RCC 7860 (cell line): ENCODE data around the gene PLEKHM3.
"Not testable (repeated sequence)": the region's sequence is repeated elsewhere in the genome, so short reads cannot be mapped to it uniquely, and the experiment has no call there.

Source experiments
- DNase-seq: peaks from one replicate; pipeline ENCODE4 v3.0.0-alpha.2; 2015; ENCODE audit warnings: low spot score
- FAIRE-seq: peaks from 2 replicates; lab custom pipeline; 2012; peaks lifted over from hg19 to GRCh38; lab: Jason Lieb, UNC

The PLEKHM3 gene

DNA sequence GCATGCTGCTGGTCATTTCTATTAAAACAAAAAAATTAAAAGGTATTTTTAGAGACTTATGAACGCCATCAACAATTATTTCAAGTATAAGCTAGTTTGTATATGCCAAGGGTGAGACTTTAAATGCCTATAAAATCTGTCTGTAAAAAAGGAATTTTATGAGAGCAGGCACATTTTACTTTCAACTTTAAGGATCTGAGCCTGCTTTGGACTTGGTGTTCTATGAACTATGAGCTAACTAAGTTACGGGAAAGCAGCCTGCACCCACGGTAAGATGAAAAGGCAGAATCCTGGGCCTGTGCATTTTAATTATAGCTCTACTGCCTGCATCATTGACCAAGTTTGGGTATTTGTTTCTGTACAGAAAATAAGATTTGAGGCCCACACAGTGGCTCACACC, 95.4 kb downstream of the PLEKHM3 start:
- DNase-seq (no peak), FAIRE-seq (no peak)

GRCh38 chr2:207928079-207928478, 97.2 kb downstream of the PLEKHM3 start:
- DNase-seq: no peak
- no peak for FAIRE-seq

GRCh38 chr2:207926989-207927300, 98.4 kb downstream of the PLEKHM3 start:
- FAIRE-seq (no peak), DNase-seq (no peak)

- FAIRE-seq (no peak), DNase-seq (peak; percentile 15)
Observed at GRCh38 chr2:207926133-207926988, 99.0 kb downstream of the PLEKHM3 start.

GRCh38 chr2:207925601-207926000, 99.7 kb downstream of the PLEKHM3 start:
- FAIRE-seq (no peak), DNase-seq (no peak)

- no peak for FAIRE-seq
- DNase-seq: no peak
Observed at GRCh38 chr2:207921606-207922005, 103.7 kb downstream of the PLEKHM3 start.

- DNase-seq: no peak
- no peak for FAIRE-seq
Observed at GRCh38 chr2:207920721-207921120, 104.6 kb downstream of the PLEKHM3 start.

GRCh38 chr2:207920321-207920720, 105.0 kb downstream of the PLEKHM3 start:
- FAIRE-seq (no peak), DNase-seq (no peak)

GRCh38 chr2:207919164-207919919, 106.0 kb downstream of the PLEKHM3 start:
- FAIRE-seq: no peak

DNA sequence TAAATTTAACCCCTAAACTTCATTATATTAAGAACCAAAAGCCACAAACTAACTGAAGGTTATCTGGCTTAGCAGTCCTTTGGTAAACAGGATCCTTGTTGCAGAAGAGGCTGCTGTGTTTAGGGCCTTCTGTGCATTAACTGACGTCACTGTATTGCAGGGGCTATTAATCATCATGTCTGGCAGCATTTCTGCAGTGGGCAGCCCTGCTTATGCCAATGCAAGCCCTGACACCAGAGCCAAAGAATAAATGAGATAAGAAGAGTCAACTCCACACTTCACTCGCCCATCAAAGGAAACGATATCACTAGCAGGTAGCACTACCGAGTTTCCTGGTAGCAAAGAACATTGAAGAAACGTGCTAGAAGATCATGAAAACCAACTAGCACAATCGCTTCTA, 110.6 kb downstream of the PLEKHM3 start:
- DNase-seq: no peak
- FAIRE-seq: no peak

More at GRCh38 chr2:207919164-207919919, 106.0 kb downstream of the PLEKHM3 start:
- DNase-seq: no peak

GRCh38 chr2:207913772-207914358, 111.5 kb downstream of the PLEKHM3 start:
- no peak for DNase-seq
- FAIRE-seq: no peak

GRCh38 chr2:207911856-207912255, 113.5 kb downstream of the PLEKHM3 start:
- FAIRE-seq (no peak), DNase-seq (no peak)

GRCh38 chr2:207911215-207911614, 114.1 kb downstream of the PLEKHM3 start:
- no peak for FAIRE-seq

DNA sequence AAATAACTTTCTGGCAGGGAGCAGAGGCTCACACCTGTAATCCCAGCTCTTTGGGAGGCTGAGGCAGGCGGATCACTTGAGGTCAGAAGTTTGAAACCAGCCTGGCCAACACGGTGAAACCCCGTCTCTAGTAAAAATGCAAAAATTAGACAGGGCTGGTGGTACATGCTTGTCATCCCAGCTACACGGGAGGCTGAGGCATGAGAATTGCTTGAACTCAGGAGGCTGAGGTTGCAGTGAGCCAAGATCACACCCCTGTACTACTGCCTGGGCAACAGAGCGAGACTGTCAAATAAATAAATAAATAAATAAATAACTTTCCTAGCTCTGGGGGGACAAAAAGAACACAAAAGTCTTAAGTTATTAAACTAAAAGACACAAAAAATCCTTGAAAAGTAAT, 118.8 kb downstream of the PLEKHM3 start:
- DNase-seq, FAIRE-seq: not testable (repeated sequence)

More at GRCh38 chr2:207911215-207911614, 114.1 kb downstream of the PLEKHM3 start:
- no peak for DNase-seq

DNA sequence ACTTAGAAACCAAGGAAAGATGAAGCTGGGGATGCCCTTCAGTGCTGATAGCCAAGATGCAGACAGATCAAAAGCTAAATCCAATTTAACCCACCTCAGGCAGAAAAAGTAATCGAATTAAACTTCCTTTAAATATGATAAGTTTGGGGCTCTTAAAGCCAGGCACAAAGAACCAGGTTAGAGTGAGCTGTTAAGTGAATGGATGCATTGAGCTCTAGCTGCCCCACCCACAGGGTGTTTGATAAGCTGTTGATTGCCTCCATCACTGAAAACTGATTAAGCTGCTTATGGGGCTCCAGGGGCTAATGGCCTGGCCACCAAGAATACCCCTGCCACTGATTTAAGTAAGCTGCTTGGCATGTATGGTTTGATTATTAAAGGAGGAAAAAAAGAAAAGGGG, 119.8 kb downstream of the PLEKHM3 start:
- no peak for DNase-seq
- FAIRE-seq: no peak

DNA sequence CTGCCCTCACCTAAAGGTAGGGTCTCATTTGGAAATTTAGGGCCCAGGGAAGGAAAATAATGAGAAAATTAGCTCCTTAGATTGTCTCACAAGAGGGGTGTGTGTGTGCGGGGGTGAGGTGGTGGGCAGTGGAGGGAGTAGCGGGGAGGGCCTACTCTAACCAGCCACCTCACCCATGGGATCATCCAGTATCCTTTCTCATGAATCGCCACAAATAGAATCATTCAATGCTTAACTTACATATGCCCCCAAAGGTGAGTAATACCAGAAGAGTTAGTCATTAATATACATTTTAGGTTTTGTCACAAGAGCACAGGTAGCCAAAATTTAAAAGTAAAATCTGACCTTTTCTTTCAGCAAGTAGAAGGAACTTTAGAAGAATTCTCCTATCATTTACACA, 122.1 kb downstream of the PLEKHM3 start:
- DNase-seq (no peak), FAIRE-seq (no peak)

DNA sequence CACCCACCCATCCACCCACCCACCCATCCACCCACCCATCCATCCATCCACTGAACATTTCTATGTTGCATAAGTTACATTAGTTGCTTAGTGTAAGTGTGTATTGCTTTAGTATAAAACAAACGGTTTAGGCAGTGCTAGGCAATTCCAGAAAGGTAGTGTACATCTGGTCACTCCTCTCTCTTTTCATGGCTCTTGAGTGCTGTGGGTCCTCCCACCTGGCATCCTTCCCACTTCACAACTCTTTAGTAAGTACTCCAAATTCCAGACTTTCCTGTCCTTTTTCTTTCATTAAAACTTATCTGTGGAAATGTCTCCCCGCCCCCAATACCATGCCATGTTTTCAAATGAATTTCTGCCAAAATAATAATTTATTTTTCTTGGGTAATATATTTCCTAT, 122.5 kb downstream of the PLEKHM3 start:
- FAIRE-seq (no peak), DNase-seq (no peak)

DNA sequence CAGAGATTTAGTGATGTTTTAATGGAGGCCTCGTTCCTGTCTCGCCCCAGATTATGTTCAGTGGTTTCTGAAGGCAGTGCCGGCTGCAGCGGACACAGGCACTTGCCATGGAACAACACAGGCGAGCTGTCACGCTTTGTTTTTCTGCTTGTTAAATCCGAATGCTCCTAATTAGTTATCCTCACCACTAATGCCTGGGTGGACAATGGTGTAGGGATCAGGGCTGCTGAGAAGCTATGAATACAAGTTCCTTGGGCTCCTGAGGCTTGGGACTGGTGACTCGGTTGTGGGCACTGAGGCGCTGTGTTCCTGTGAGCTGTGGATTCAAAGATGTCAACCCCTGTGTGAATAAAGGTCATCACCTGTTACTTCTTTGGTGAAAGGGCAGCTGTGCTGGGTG, 123.5 kb downstream of the PLEKHM3 start:
- DNase-seq: no peak
- FAIRE-seq: no peak

DNA sequence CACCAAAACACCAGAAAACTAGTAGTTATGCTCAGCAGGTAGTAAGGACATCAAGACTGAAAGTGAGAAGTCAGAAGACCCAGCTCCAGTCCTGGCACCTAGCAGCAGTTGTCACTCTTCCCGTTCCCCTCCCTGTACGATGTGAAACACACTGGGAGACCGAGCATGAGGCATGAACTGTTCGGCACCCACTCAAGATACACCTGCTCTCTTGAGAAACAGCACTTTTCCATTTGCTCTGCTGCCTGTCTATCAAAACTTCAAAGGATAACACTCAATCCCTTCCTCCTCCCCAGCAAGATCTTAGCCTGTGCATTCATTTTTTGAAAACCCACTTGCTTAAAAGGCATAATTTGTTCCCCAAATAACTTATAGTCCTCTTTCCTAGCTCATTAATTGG, 123.9 kb downstream of the PLEKHM3 start:
- no peak for DNase-seq
- FAIRE-seq: no peak

DNA sequence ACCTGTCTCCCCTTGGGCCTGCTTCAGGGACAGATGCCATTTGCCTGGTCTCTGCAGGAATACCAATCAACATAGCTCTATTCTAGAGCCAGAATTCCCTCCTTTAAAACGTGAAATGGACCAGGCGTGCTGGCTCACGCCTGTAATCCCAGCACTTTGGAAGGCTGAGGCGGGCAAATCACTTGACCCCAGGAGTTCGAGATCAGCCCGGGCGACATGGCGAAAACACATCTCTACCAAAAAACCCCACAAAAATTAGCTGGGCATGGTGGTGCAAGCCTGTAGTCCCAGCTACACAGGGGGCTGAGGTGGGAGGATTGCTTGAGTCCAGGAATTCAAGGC, 127.0 kb downstream of the PLEKHM3 start:
- no peak for FAIRE-seq

GRCh38 chr2:207897541-207898353, 127.6 kb downstream of the PLEKHM3 start:
- FAIRE-seq: no peak

More for the DNA sequence above, 127.0 kb downstream of the PLEKHM3 start:
- DNase-seq: no peak

More at GRCh38 chr2:207897541-207898353, 127.6 kb downstream of the PLEKHM3 start:
- no peak for DNase-seq
